Mesendoderm (in vitro differentiated cells): ENCODE results near the gene ATXN10.
A peak's percentile ranks its signal among the peaks of the same experiment; 100 is the strongest.

Source experiments
- DNase-seq: peaks from one replicate; pipeline ENCODE4 v3.0.0; 2013
- H2AK5ac ChIP-seq: 2 replicates; pipeline ENCODE4 v1.6.1; 2013; ENCODE audit warnings: low read length, inconsistent platforms
- H2BK120ac ChIP-seq: 2 replicates; pipeline ENCODE4 v1.6.1; 2013; ENCODE audit warnings: low read depth, mild to moderate bottlenecking, low read length, moderate library complexity, mixed read lengths
- H2BK15ac ChIP-seq: replicated peaks from 2 replicates; pipeline ENCODE4 v1.6.1; 2013; ENCODE audit warnings: low read depth, mild to moderate bottlenecking, moderate library complexity
- H2BK5ac ChIP-seq: 2 replicates; pipeline ENCODE4 v1.6.1; 2013; ENCODE audit warnings: low read length, inconsistent platforms
- H3K18ac ChIP-seq: 2 replicates; pipeline ENCODE4 v1.6.1; 2013; ENCODE audit warnings: mild to moderate bottlenecking, low read length, mixed read lengths
- H3K23ac ChIP-seq: one replicate; pipeline ENCODE4 v1.6.1; 2013; ENCODE audit warnings: low read length
- H3K27ac ChIP-seq: 2 replicates; pipeline ENCODE4 v1.5.1; 2013; ENCODE audit warnings: low read depth, mild to moderate bottlenecking, inconsistent platforms, low read length, moderate library complexity
- H3K27me3 ChIP-seq: 2 replicates; pipeline ENCODE4 v1.6.1; 2013; ENCODE audit warnings: low read length, control low read depth, mild to moderate bottlenecking, inconsistent platforms; ENCODE audit not compliant: insufficient read depth, poor library complexity
- H3K36me3 ChIP-seq: 2 replicates; pipeline ENCODE4 v1.6.1; 2013; ENCODE audit warnings: low read length, inconsistent platforms; ENCODE audit not compliant: control insufficient read depth, insufficient read depth
- H3K4ac ChIP-seq: one replicate; pipeline ENCODE4 v1.6.1; 2013; ENCODE audit warnings: low read depth, mild to moderate bottlenecking, low read length, moderate library complexity
- H3K4me1 ChIP-seq: 2 replicates; pipeline ENCODE4 v1.6.1; 2013; ENCODE audit warnings: low read depth, low read length, inconsistent platforms; ENCODE audit not compliant: control insufficient read depth
- H3K4me2 ChIP-seq: 2 replicates; pipeline ENCODE4 v1.6.1; 2013; ENCODE audit warnings: low read length
- H3K4me3 ChIP-seq: 2 replicates; pipeline ENCODE4 v1.5.1; 2013; ENCODE audit warnings: mild to moderate bottlenecking, low read length
- H3K56ac ChIP-seq: one replicate; pipeline ENCODE4 v1.6.1; 2013; ENCODE audit warnings: low read length
- H3K79me1 ChIP-seq: 2 replicates; pipeline ENCODE4 v1.6.1; 2013; ENCODE audit warnings: low read length, inconsistent platforms
- H3K79me2 ChIP-seq: 2 replicates; pipeline ENCODE4 v1.6.1; 2013; ENCODE audit warnings: mild to moderate bottlenecking, low read length; ENCODE audit not compliant: control insufficient read depth, insufficient read depth
- H3K9ac ChIP-seq: 2 replicates; pipeline ENCODE4 v1.6.1; 2013; ENCODE audit warnings: low read length, inconsistent platforms
- H4K5ac ChIP-seq: one replicate; pipeline ENCODE4 v1.6.1; 2013; ENCODE audit warnings: low read length
- H4K8ac ChIP-seq: one replicate; pipeline ENCODE4 v1.6.1; 2013; ENCODE audit warnings: low read depth, mild to moderate bottlenecking, control low read depth, low read length, moderate library complexity
- WGBS: extraction: QIAGEN DNeasy Blood & Tissue Kit; methylation state at CpG from one replicate; pipeline ENCODE4 v1.1.7; 2013; ENCODE audit warnings: low lambda C conversion rate, missing lambda C conversion rate; ENCODE audit not compliant: insufficient coverage; ENCODE audit errors: extremely low coverage; 5-methylcytosine and 5-hydroxymethylcytosine counted together

The ATXN10 gene

GRCh38 chr22:45817745-45818423 lies 146.2 kb downstream of the ATXN10 start:
- Histone ChIP-seq H3K4me3 (no peak overlapping the region), H3K4me1 (no peaks in the 10 kb centered on the region), H3K79me2 (no peaks in the 10 kb centered on the region), H2AK5ac (no peak overlapping the region), H2BK15ac (no peak overlapping the region), H3K4ac (no peak overlapping the region), H3K36me3 (no peaks in the 10 kb centered on the region), H3K23ac (no peak overlapping the region), H2BK120ac (no peak overlapping the region), H3K79me1 (no peaks in the 10 kb centered on the region), H3K27ac (no peak overlapping the region), H4K5ac (no peak overlapping the region), H2BK5ac (no peak overlapping the region), H3K9ac (no peak overlapping the region), H3K56ac (no peak overlapping the region), H4K8ac (no peak overlapping the region), H3K18ac (no peak overlapping the region), H3K4me2 (no peak overlapping the region), H3K27me3 (no peaks in the 10 kb centered on the region)
- no peak for DNase-seq
- no CpG with 5 or more reads among the region's 8 CpGs for WGBS

DNA sequence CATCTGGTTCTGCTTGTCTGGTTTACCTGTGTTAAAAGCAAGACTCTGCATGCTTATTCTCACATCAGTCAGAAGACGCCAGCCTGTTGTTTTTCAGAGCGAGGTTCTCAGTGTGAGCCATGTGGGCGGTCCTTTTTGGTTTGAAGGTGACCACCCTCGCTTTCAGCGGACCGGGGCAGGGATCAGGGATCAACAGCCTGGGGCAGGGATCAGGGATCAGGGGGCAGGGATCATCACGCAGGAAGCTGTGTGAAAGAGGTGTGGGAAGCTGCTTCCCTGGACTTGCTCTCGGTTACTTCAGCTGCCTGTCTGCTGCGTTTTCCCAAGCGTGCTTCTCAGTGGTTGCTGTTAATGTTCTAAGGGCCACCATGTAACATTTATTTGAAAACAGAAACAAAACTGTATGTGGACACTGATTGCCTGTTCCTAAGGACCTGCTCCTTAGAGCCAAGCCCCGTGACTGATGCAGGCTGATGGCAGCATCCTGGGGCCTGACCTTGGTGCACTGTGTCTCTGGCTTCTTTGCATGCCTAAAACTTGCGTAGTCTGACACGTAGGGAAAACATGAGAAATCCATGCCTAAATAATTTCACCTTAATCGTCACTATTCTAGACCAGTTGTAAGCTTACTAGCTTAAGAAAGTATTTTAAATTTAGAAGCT lies 146.9 kb downstream of the ATXN10 start:
- peak; percentile 23 for DNase-seq
- no peak overlapping the region for H4K5ac ChIP-seq
- H3K23ac ChIP-seq, result no peak overlapping the region
- no peak overlapping the region for H2AK5ac ChIP-seq
- no peaks in the 10 kb centered on the region for H3K27me3 ChIP-seq
- no peaks in the 10 kb centered on the region for H3K36me3 ChIP-seq
- H3K4ac ChIP-seq, result no peak overlapping the region
- no peak overlapping the region for H2BK5ac ChIP-seq
- H3K4me1 ChIP-seq, result no peaks in the 10 kb centered on the region
- no peaks in the 10 kb centered on the region for H3K79me1 ChIP-seq
- no peak overlapping the region for H3K4me2 ChIP-seq
- H4K8ac ChIP-seq, result no peak overlapping the region
- H2BK15ac ChIP-seq, result no peak overlapping the region
- no peak overlapping the region for H3K56ac ChIP-seq
- H3K4me3 ChIP-seq, result no peak overlapping the region
- no CpG with 5 or more reads among the region's 14 CpGs for WGBS
- H3K18ac ChIP-seq, result no peak overlapping the region
- H2BK120ac ChIP-seq, result no peak overlapping the region
- no peaks in the 10 kb centered on the region for H3K79me2 ChIP-seq
- no peak overlapping the region for H3K27ac ChIP-seq
- no peak overlapping the region for H3K9ac ChIP-seq

GRCh38 chr22:45819305-45819704 lies 147.7 kb downstream of the ATXN10 start:
- H3K4me3 ChIP-seq, result no peak overlapping the region
- H3K27me3 ChIP-seq, result no peaks in the 10 kb centered on the region
- H3K27ac ChIP-seq, result no peak overlapping the region
- no peak overlapping the region for H2BK5ac ChIP-seq
- H3K9ac ChIP-seq, result no peak overlapping the region
- no peak overlapping the region for H3K4me2 ChIP-seq
- H3K4me1 ChIP-seq, result no peaks in the 10 kb centered on the region
- no peak overlapping the region for H4K8ac ChIP-seq
- H3K79me1 ChIP-seq, result no peaks in the 10 kb centered on the region
- no peak overlapping the region for H3K56ac ChIP-seq
- no peak overlapping the region for H2BK15ac ChIP-seq
- no peak overlapping the region for H4K5ac ChIP-seq
- no peak overlapping the region for H2BK120ac ChIP-seq
- H3K4ac ChIP-seq, result no peak overlapping the region
- no peaks in the 10 kb centered on the region for H3K36me3 ChIP-seq
- H2AK5ac ChIP-seq, result no peak overlapping the region
- no peak overlapping the region for H3K18ac ChIP-seq
- no peak for DNase-seq
- H3K23ac ChIP-seq, result no peak overlapping the region
- WGBS, result no CpG with 5 or more reads among the region's 5 CpGs
- H3K79me2 ChIP-seq, result no peaks in the 10 kb centered on the region

DNA sequence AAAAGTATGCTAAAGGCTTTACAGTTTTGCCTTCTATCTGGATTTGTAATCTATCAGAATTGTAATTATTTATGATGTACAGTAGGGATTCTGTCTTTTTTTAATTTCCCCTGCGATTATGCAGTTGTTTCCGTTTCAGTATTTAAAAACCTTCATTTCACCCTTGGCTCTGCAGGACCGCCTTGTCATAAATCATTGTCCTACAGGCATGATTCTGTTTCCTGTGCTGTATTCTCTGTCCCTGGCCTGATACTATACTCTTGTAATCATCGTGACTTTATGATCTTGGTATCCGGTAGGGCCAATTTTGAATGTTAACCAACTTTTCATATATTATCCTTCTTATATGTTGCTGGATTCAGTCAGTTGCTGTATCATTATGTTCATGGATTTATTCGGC lies 151.7 kb downstream of the ATXN10 start:
- Histone ChIP-seq H2BK5ac (no peak overlapping the region), H4K8ac (no peak overlapping the region), H2BK120ac (no peak overlapping the region), H4K5ac (no peak overlapping the region), H3K36me3 (no peaks in the 10 kb centered on the region), H3K56ac (no peak overlapping the region), H2AK5ac (no peak overlapping the region), H3K4me1 (no peaks in the 10 kb centered on the region), H3K27me3 (no peaks in the 10 kb centered on the region), H3K79me2 (no peaks in the 10 kb centered on the region), H3K4ac (no peak overlapping the region), H3K4me3 (no peak overlapping the region), H2BK15ac (no peak overlapping the region), H3K27ac (no peak overlapping the region), H3K9ac (no peak overlapping the region), H3K79me1 (no peaks in the 10 kb centered on the region), H3K23ac (no peak overlapping the region), H3K18ac (no peak overlapping the region), H3K4me2 (no peak overlapping the region)
- no peak for DNase-seq
- no CpG with 5 or more reads among the region's 6 CpGs for WGBS

- Histone ChIP-seq H3K27ac (no peak overlapping the region), H3K79me2 (no peaks in the 10 kb centered on the region), H2BK5ac (no peak overlapping the region), H3K4me1 (no peaks in the 10 kb centered on the region), H3K56ac (no peak overlapping the region), H3K9ac (no peak overlapping the region), H3K79me1 (no peaks in the 10 kb centered on the region), H4K8ac (no peak overlapping the region), H2BK15ac (no peak overlapping the region), H3K4me3 (no peak overlapping the region), H3K27me3 (no peaks in the 10 kb centered on the region), H3K36me3 (no peaks in the 10 kb centered on the region), H3K23ac (no peak overlapping the region), H2BK120ac (no peak overlapping the region), H3K4ac (no peak overlapping the region), H2AK5ac (no peak overlapping the region), H3K18ac (no peak overlapping the region), H4K5ac (no peak overlapping the region), H3K4me2 (no peak overlapping the region)
- WGBS, result no CpG with 5 or more reads among the region's 2 CpGs
- no peak for DNase-seq
These were observed 154.9 kb downstream of the ATXN10 start for GRCh38 chr22:45826520-45826919.

- no peak overlapping the region for H2AK5ac ChIP-seq
These were observed 157.2 kb downstream of the ATXN10 start for GRCh38 chr22:45828841-45829240.

More at GRCh38 chr22:45828841-45829240, 157.2 kb downstream of the ATXN10 start:
- Histone ChIP-seq H3K27ac (no peak overlapping the region), H3K56ac (no peak overlapping the region), H3K4me2 (no peak overlapping the region), H4K5ac (no peak overlapping the region), H3K9ac (no peak overlapping the region), H3K23ac (no peak overlapping the region), H3K79me2 (no peaks in the 10 kb centered on the region), H3K79me1 (no peaks in the 10 kb centered on the region), H2BK15ac (no peak overlapping the region), H3K4me3 (no peak overlapping the region), H3K4me1 (no peaks in the 10 kb centered on the region), H3K18ac (no peak overlapping the region), H3K36me3 (no peaks in the 10 kb centered on the region), H3K27me3 (no peaks in the 10 kb centered on the region), H2BK120ac (no peak overlapping the region), H2BK5ac (no peak overlapping the region), H3K4ac (no peak overlapping the region), H4K8ac (no peak overlapping the region)
- WGBS, result no CpG with 5 or more reads among the region's 1 CpG
- no peak for DNase-seq
